Measurements from ENCODE around the gene C22orf23. TPM values are rescaled to one million over a fixed set of nuclear protein-coding genes. Genes with fewer than 3 reads are reported as not detected.

Gene C22orf23
- total RNA-seq, 6 experiments from 2014 or later = 0.40 TPM; not detected in 5

DNA sequence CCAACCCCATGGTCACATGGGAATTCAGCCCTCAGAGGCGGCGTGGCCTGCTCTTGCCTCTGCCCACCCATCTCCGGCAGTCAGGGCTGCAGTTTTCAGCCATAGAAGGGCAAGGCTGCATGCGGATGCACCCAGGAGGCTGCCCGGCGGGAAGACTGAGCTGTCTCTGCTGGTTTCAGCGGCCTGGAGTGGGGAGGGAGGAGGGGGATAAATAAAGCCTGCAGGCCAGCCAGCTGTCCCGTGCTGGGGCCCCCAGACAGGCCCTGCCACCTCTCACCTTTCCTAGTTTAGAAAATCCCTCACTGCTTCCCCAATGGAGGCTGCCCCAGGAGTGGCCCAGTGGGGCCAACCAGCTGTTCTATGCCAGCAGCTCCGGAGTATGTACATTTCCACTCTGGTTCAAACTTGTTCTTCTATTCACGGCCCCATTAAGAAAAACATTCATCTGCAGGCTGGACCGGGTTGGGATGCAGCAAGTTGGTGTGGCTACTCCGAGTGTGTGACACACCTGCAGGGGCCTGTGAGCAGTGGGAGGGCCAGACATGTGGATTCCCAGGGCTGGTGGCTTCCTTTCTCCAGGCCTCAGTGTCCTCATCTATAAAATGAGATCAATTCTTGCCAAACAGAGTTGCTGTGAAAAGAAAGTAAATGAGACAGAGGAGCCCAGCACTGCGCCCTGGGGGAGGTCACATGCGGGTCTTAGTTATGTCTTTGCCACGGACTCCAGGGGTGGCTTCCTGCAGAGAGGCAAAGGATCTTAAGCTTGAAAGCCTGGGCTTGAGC lies 42.3 kb downstream of the C22orf23 start:
- TF ChIP-seq POLR2A (IDR thresholded peaks at IDR 0.05) = no peak
- TF ChIP-seq, protein P1, sequence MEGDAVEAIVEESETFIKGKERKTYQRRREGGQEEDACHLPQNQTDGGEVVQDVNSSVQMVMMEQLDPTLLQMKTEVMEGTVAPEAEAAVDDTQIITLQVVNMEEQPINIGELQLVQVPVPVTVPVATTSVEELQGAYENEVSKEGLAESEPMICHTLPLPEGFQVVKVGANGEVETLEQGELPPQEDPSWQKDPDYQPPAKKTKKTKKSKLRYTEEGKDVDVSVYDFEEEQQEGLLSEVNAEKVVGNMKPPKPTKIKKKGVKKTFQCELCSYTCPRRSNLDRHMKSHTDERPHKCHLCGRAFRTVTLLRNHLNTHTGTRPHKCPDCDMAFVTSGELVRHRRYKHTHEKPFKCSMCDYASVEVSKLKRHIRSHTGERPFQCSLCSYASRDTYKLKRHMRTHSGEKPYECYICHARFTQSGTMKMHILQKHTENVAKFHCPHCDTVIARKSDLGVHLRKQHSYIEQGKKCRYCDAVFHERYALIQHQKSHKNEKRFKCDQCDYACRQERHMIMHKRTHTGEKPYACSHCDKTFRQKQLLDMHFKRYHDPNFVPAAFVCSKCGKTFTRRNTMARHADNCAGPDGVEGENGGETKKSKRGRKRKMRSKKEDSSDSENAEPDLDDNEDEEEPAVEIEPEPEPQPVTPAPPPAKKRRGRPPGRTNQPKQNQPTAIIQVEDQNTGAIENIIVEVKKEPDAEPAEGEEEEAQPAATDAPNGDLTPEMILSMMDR (IDR thresholded peaks at IDR 0.05) = no peak
- Histone ChIP-seq H3K27ac (no peak overlapping the region), H3K4me1 (no peaks in the 10 kb centered on the region), H3K4me3 (no peak overlapping the region), H3K9me3 (no peaks in the 10 kb centered on the region), H3K27me3 (no peaks in the 10 kb centered on the region), H3K36me3 (peaks cover 0 to 5% (median 0%) of the 10 kb centered on the region in 4 donors)
- intact Hi-C loops (cut with DNase I) = no loop called here
- ATAC-seq (no peak), DNase-seq (no peak)
- 93% methylated on average over 3 of the region's 15 CpGs for WGBS (ENCODE audit: insufficient coverage, low coverage, low lambda C conversion rate, missing lambda C conversion rate)

DNA sequence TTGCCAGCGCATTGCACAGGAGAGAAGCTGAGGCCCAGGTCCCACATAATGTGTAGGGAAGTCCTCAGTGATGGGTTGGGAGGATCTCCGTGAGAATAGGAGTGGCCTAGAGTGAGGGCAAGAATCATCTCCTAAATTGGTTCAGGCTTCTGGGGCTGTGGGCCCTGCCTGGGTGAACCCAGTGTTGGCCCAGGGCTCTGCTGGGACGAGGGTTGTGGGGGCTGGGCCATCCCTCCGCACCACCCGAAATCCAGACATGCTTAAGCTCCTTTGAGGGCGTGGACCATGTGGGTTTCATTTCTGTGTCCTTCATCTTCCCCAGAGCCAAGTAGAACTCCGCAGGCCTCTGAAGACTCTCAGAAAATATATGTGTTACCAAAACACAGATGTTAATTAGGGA lies 43.6 kb downstream of the C22orf23 start:
- peaks cover 0 to 3% (median 0%) of the 10 kb centered on the region in 4 donors for H3K36me3 ChIP-seq
- DNase-seq (no peak), ATAC-seq (no peak)
- no peaks in the 10 kb centered on the region for H3K9me3 ChIP-seq
- H3K4me1 ChIP-seq = peaks cover 0 to 3% (median 0%) of the 10 kb centered on the region in 4 donors
- intact Hi-C loops (cut with DNase I) = no loop called here
- H3K27ac ChIP-seq = no peak overlapping the region
- no peaks in the 10 kb centered on the region for H3K27me3 ChIP-seq
- no peak overlapping the region for H3K4me3 ChIP-seq
- no peak for TF ChIP-seq POLR2A (IDR thresholded peaks at IDR 0.05)
- TF ChIP-seq, protein P1 (IDR thresholded peaks at IDR 0.05) = no peak
- 95% methylated on average over 2 of the region's 7 CpGs for WGBS (ENCODE audit: insufficient coverage, low coverage, low lambda C conversion rate, missing lambda C conversion rate)

DNA sequence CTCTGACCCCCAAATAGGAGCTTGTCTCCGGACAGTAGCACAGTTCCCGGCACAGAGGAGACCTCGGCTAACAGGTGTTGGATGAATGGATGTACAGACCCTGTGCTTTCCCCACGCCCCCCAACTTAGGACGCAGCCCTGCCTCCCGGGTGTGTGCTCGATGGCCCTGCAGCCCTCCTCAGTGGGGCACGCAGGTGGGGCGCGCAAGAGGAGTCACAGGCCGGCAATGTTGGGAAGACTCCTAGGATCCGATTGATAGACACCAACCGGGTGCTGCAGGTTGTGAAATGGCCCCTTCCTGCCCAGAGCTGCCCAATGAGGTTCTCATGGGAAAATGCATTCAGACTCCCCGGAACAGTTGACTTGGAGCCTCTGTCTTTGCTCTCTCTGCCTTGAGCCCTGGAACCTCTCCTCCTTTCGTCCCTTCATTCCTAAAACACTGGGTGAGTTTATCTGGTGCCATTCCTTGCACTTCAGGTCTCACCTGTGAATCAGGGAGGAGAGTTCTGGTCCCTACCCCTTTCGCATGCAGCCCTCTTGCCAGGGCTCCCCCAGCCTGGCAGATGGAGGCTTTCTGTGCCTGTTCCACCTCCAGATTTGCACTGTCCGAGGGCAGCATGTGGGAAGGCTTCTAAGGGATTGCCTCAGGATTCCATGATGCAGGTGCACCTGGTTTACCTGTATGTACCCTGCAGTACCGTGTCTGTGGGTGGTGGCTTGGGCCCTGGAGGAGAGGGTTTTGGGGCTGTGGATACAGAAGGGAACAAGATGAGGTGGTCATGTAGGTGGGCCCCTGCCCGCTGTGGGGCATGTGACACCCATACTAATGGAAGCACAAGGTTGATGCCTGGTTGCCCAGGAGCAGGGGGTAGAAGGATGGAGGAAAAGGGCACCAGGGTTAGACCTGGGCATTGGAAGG lies 46.1 kb downstream of the C22orf23 start:
- intact Hi-C loops (cut with DNase I) = no loop called here
- peaks cover 0 to 10% (median 0%) of the 10 kb centered on the region in 4 donors for H3K4me1 ChIP-seq
- TF ChIP-seq, protein P1 (IDR thresholded peaks at IDR 0.05) = no peak
- TF ChIP-seq POLR2A (IDR thresholded peaks at IDR 0.05) = no peak

DNA sequence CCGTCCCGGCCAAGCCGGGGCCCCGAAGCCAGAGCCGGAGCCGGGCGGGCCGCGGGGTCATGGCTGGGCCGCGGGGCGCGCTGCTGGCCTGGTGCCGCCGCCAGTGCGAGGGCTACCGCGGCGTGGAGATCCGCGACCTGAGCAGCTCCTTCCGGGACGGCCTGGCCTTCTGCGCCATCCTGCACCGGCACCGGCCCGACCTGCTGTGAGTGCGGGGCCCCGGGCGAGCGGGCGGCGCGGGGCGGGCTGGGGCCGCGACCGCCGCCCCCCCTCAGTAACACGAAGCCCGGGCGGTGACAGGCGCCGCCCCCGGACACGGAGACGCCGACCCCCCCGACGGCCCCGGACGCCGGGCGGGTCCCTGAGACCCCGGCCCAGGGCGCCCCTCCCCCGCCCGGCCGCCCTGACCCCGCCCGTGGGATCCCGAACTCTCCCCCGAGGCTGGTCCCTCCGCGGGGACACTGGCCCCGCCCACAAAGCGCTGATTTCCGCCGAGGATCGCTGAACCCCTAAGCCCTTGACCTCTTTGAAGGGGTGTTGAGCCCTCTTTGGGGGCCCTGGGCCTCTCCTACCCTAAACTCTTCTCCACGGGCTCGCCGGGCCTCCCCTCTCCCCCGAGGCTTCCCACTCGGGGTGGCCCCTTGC lies 46.9 kb downstream of the C22orf23 start:
- Histone ChIP-seq H3K27me3 (no peaks in the 10 kb centered on the region), H3K9me3 (no peaks in the 10 kb centered on the region), H3K4me3 (peak overlapping the region; percentile 53 to 71 (median 54)), H3K4me1 (peaks cover 0 to 10% (median 0%) of the 10 kb centered on the region in 4 donors), H3K36me3 (no peaks in the 10 kb centered on the region), H3K27ac (peak overlapping the region; percentile 31 to 62 (median 60))
- peak in 1 of 4 donors; percentile 5 for ATAC-seq
- 37% methylated on average over 2 of the region's 75 CpGs for WGBS (ENCODE audit: insufficient coverage, low coverage, low lambda C conversion rate, missing lambda C conversion rate)
- DNase-seq = no peak
- intact Hi-C loops (cut with DNase I) = no loop called here
- TF ChIP-seq, protein P1 (IDR thresholded peaks at IDR 0.05) = no peak
- TF ChIP-seq POLR2A (IDR thresholded peaks at IDR 0.05) = no peak

More for the DNA sequence above, 46.1 kb downstream of the C22orf23 start:
- Histone ChIP-seq H3K36me3 (no peaks in the 10 kb centered on the region), H3K4me3 (peak overlapping the region; percentile 53 to 71 (median 54)), H3K9me3 (no peaks in the 10 kb centered on the region), H3K27ac (peak overlapping the region in 2 of 3 donors; percentile 60 to 62), H3K27me3 (no peaks in the 10 kb centered on the region)
- DNase-seq (no peak), ATAC-seq (no peak)
- WGBS (ENCODE audit: insufficient coverage, low coverage, low lambda C conversion rate, missing lambda C conversion rate) = 45% methylated on average over 4 of the region's 19 CpGs
